ENCODE data around the gene C16orf86. TPM values are rescaled to one million over a fixed set of nuclear protein-coding genes. Genes with fewer than 3 reads are reported as not detected.

The C16orf86 gene
- total RNA-seq, 1 donor from 2014 or later = 1.7 TPM

GRCh38 chr16:67704110-67704509 lies 37.5 kb downstream of the C16orf86 start:
- no peaks in the 10 kb centered on the region for H3K9me3 Mint-ChIP-seq
- TF ChIP-seq CTCF (conservative IDR thresholded peaks at IDR 0.05) = no peak
- no peaks in the 10 kb centered on the region for H3K27me3 Mint-ChIP-seq (ENCODE audit: low read depth)
- DNase-seq (ENCODE audit: low read depth, low spot score) = no peak
- no peak overlapping the region for H3K4me3 Mint-ChIP-seq
- no peak overlapping the region for H3K27ac Mint-ChIP-seq (ENCODE audit: unreplicated experiment)
- peaks cover 4% of the 10 kb centered on the region for H3K4me1 Mint-ChIP-seq
- peaks cover 2% of the 10 kb centered on the region for H3K36me3 Mint-ChIP-seq (ENCODE audit: low read depth)

- H3K36me3 Mint-ChIP-seq (ENCODE audit: low read depth) = peaks cover 2% of the 10 kb centered on the region
- no peaks in the 10 kb centered on the region for H3K9me3 Mint-ChIP-seq
- H3K27ac Mint-ChIP-seq (ENCODE audit: unreplicated experiment) = no peak overlapping the region
- TF ChIP-seq CTCF (conservative IDR thresholded peaks at IDR 0.05) = no peak
- no peaks in the 10 kb centered on the region for H3K27me3 Mint-ChIP-seq (ENCODE audit: low read depth)
- H3K4me1 Mint-ChIP-seq = no peaks in the 10 kb centered on the region
- DNase-seq (ENCODE audit: low read depth, low spot score) = no peak
- no peak overlapping the region for H3K4me3 Mint-ChIP-seq
Measured at GRCh38 chr16:67707210-67707609, 40.6 kb downstream of the C16orf86 start.

- Mint-ChIP-seq H3K4me1 (no peaks in the 10 kb centered on the region), H3K9me3 (no peaks in the 10 kb centered on the region), H3K27ac (ENCODE audit: unreplicated experiment) (no peak overlapping the region), H3K27me3 (ENCODE audit: low read depth) (no peaks in the 10 kb centered on the region), H3K36me3 (ENCODE audit: low read depth) (peaks cover 2% of the 10 kb centered on the region), H3K4me3 (no peak overlapping the region)
- DNase-seq (ENCODE audit: low read depth, low spot score) = no peak
- no peak for TF ChIP-seq CTCF (conservative IDR thresholded peaks at IDR 0.05)
Measured at GRCh38 chr16:67707790-67708189, 41.2 kb downstream of the C16orf86 start.

GRCh38 chr16:67708368-67708771 lies 41.8 kb downstream of the C16orf86 start:
- H3K4me1 Mint-ChIP-seq = peaks cover under 1% of the 10 kb centered on the region
- no peak for TF ChIP-seq CTCF (conservative IDR thresholded peaks at IDR 0.05)

GRCh38 chr16:67709050-67709449 lies 42.4 kb downstream of the C16orf86 start:
- Mint-ChIP-seq H3K9me3 (no peaks in the 10 kb centered on the region), H3K4me3 (no peak overlapping the region), H3K36me3 (ENCODE audit: low read depth) (peaks cover 2% of the 10 kb centered on the region), H3K27me3 (ENCODE audit: low read depth) (no peaks in the 10 kb centered on the region), H3K27ac (ENCODE audit: unreplicated experiment) (no peak overlapping the region), H3K4me1 (peaks cover 6% of the 10 kb centered on the region)
- DNase-seq (ENCODE audit: low read depth, low spot score) = no peak
- no peak for TF ChIP-seq CTCF (conservative IDR thresholded peaks at IDR 0.05)

More at GRCh38 chr16:67708368-67708771, 41.8 kb downstream of the C16orf86 start:
- H3K4me3 Mint-ChIP-seq = no peak overlapping the region
- H3K36me3 Mint-ChIP-seq (ENCODE audit: low read depth) = peaks cover 2% of the 10 kb centered on the region
- no peak for DNase-seq (ENCODE audit: low read depth, low spot score)
- H3K9me3 Mint-ChIP-seq = no peaks in the 10 kb centered on the region
- H3K27me3 Mint-ChIP-seq (ENCODE audit: low read depth) = no peaks in the 10 kb centered on the region
- H3K27ac Mint-ChIP-seq (ENCODE audit: unreplicated experiment) = no peak overlapping the region

- H3K4me1 Mint-ChIP-seq = peaks cover 6% of the 10 kb centered on the region
- H3K36me3 Mint-ChIP-seq (ENCODE audit: low read depth) = peaks cover 2% of the 10 kb centered on the region
- no peak overlapping the region for H3K27ac Mint-ChIP-seq (ENCODE audit: unreplicated experiment)
- no peak overlapping the region for H3K4me3 Mint-ChIP-seq
- no peak for TF ChIP-seq CTCF (conservative IDR thresholded peaks at IDR 0.05)
- H3K27me3 Mint-ChIP-seq (ENCODE audit: low read depth) = no peaks in the 10 kb centered on the region
- no peak for DNase-seq (ENCODE audit: low read depth, low spot score)
- H3K9me3 Mint-ChIP-seq = no peaks in the 10 kb centered on the region
Measured at GRCh38 chr16:67710607-67711006, 44.0 kb downstream of the C16orf86 start.

Measured in neural crest cell (in vitro differentiated cells).